Right lobe of liver (tissue), 6 donors: ENCODE results near the gene CYP11A1. TPM values are rescaled to one million over a fixed set of nuclear protein-coding genes. Genes with fewer than 3 reads are reported as not detected.
A peak's percentile ranks its signal among the peaks of the same experiment; 100 is the strongest.
"Not testable (repeated sequence)": the region's sequence is repeated elsewhere in the genome, so short reads cannot be mapped to it uniquely, and the experiment has no call there.

Experiments used
- ATAC-seq, 4 donors: fragments of 200-7000 bp; cut with Tn5 transposase; one replicate each; pipeline ENCODE4 v1.9.1; 2020; ENCODE audit warnings: mild to moderate bottlenecking in 4 of 4, moderate library complexity in 4 of 4
- DNase-seq, 3 donors: peaks; one replicate each; pipeline ENCODE4 v3.0.0-alpha.2; 2020
- H3K27ac ChIP-seq, 3 donors: fragments of 200-600 bp; one replicate each; pipeline ENCODE4 v1.8.0; 2022
- H3K27me3 ChIP-seq, 2 donors: fragments of 200-600 bp; one replicate each; pipeline ENCODE4 v1.8.0; 2022
- H3K36me3 ChIP-seq, 4 donors: fragments of 200-600 bp; sonication (generic) in 1 of 4; one replicate each; pipeline versions ENCODE4 v1.5.1 to v1.8.0; 2017 to 2022; ENCODE audit warnings: control low read depth in 1 of 4
- H3K4me1 ChIP-seq, 4 donors: fragments of 200-600 bp; sonication (generic) in 1 of 4; one replicate each; pipeline versions ENCODE4 v1.5.1 to v1.8.0; 2017 to 2022; ENCODE audit warnings: control low read depth in 1 of 4
- H3K4me3 ChIP-seq, 3 donors: fragments of 200-600 bp; one replicate each; pipeline ENCODE4 v1.8.0; 2022
- H3K9me3 ChIP-seq, 4 donors: fragments of 200-600 bp; sonication (generic) in 1 of 4; one replicate each; pipeline versions ENCODE4 v1.5.1 to v1.8.0; 2017 to 2022; ENCODE audit warnings: control low read depth in 1 of 4
- CTCF ChIP-seq, 4 donors: fragments of 200-600 bp in 3 of 4; fragments of 450-650 bp in 1 of 4; IDR thresholded peaks; one replicate each; pipeline versions ENCODE4 v1.5.1 to v1.8.0; 2016 to 2022; ENCODE audit warnings: antibody characterized with exemption in 4 of 4, mild to moderate bottlenecking in 2 of 4
- POLR2A ChIP-seq: fragments of 450-650 bp; IDR thresholded peaks from one replicate; pipeline ENCODE4 v1.6.1; 2017; ENCODE audit warnings: antibody characterized with exemption, mild to moderate bottlenecking
- WGBS: methylation state at CpG from one replicate; pipeline ENCODE4 v1.1.6; 2018; ENCODE audit warnings: low coverage, low lambda C conversion rate; ENCODE audit not compliant: insufficient coverage; ENCODE audit errors: missing lambda C conversion rate; 5-methylcytosine and 5-hydroxymethylcytosine counted together
- intact Hi-C, 2 donors: fragments of 100-400 bp; cut with DNase I; formaldehyde crosslinking; loops; one replicate each; pipeline versions ENCODE4 v1.11.2 to v1.14.1; 2022
- total RNA-seq, 6 experiments: library from RNA; depleted of rRNA in 2 of 6; stranded (reverse); fragments of >200 nt in 2 of 6; fragmentation: NEBNext Ultra II Directional in 3 of 6; extraction: Animal tissue kit (Norgen Biotek cat#: 25700) in 3 of 6; gene quantifications; one replicate each; pipeline versions ENCODE4 v1.1.0 to v1.2.4, GENCODE V29; 2016 to 2023
- donor health status: DM: no; HTN: yes; CAD: no.
- donor health status: DM: no; HTN: no; CAD: no.
- donor health status: DM: no; HTN: no; CAD: no.
- donor health status: DM: no; HTN: yes; CAD: no.
- donor health status: DM: no; HTN: yes; CAD: no.

The CYP11A1 gene
- total RNA-seq, 6 experiments from 2014 or later, result 2.5 to 6.4 (median 2.8) TPM

- H3K9me3 ChIP-seq, result no peaks in the 10 kb centered on the region
- peak overlapping the region in 2 of 3 donors; percentile 24 to 43 for H3K27ac ChIP-seq
- no peaks in the 10 kb centered on the region for H3K36me3 ChIP-seq
- TF ChIP-seq POLR2A (peak; percentile 28), CTCF (IDR thresholded peaks at IDR 0.05) (no peak)
- no peaks in the 10 kb centered on the region for H3K27me3 ChIP-seq
- intact Hi-C loops, result no loop called here
- H3K4me1 ChIP-seq, result no peaks in the 10 kb centered on the region
- H3K4me3 ChIP-seq, result peak overlapping the region; percentile 67 to 76 (median 70)
- DNase-seq (peak in 2 of 3 donors; percentile 63 to 66), ATAC-seq (peak; percentile 82 to 91 (median 88))
- whole genome bisulfite sequencing, result 3% methylated on average over 21 of the region's 75 CpGs
Observed at GRCh38 chr15:74365598-74366445, 1.6 kb downstream of the CYP11A1 start.

GRCh38 chr15:74364936-74365597, 2.4 kb downstream of the CYP11A1 start:
- TF ChIP-seq CTCF (IDR thresholded peaks at IDR 0.05) (no peak), POLR2A (no peak)
- ATAC-seq (no peak), DNase-seq (no peak)
- 86% methylated on average over 3 of the region's 12 CpGs for WGBS
- Histone ChIP-seq H3K4me1 (no peaks in the 10 kb centered on the region), H3K27me3 (no peaks in the 10 kb centered on the region), H3K4me3 (peak overlapping the region; percentile 67 to 76 (median 70)), H3K9me3 (no peaks in the 10 kb centered on the region), H3K36me3 (no peaks in the 10 kb centered on the region), H3K27ac (no peak overlapping the region)
- intact Hi-C loops, result no loop called here

GRCh38 chr15:74362482-74362881, 5.0 kb downstream of the CYP11A1 start:
- H3K4me1 ChIP-seq, result no peaks in the 10 kb centered on the region
- H3K27me3 ChIP-seq, result no peaks in the 10 kb centered on the region
- H3K4me3 ChIP-seq, result no peak overlapping the region
- DNase-seq (no peak), ATAC-seq (no peak)
- 61% methylated on average over 1 of the region's 1 CpG for WGBS
- H3K27ac ChIP-seq, result no peak overlapping the region
- intact Hi-C loops, result no loop called here
- TF ChIP-seq CTCF (IDR thresholded peaks at IDR 0.05) (no peak), POLR2A (no peak)
- H3K36me3 ChIP-seq, result no peaks in the 10 kb centered on the region
- no peaks in the 10 kb centered on the region for H3K9me3 ChIP-seq

GRCh38 chr15:74360855-74361254, 6.6 kb downstream of the CYP11A1 start:
- H3K9me3 ChIP-seq, H3K27me3 ChIP-seq, DNase-seq, H3K4me3 ChIP-seq, H3K27ac ChIP-seq, H3K4me1 ChIP-seq, H3K36me3 ChIP-seq, ATAC-seq, intact Hi-C loops: not testable (repeated sequence)
- 13% methylated on average over 1 of the region's 1 CpG for WGBS

GRCh38 chr15:74359376-74359775, 8.1 kb downstream of the CYP11A1 start:
- DNase-seq, H3K9me3 ChIP-seq, H3K4me1 ChIP-seq, H3K4me3 ChIP-seq, intact Hi-C loops, H3K27me3 ChIP-seq, H3K36me3 ChIP-seq, H3K27ac ChIP-seq, ATAC-seq: not testable (repeated sequence)
- WGBS, result 77% methylated on average over 5 of the region's 6 CpGs

- H3K9me3 ChIP-seq, H3K4me1 ChIP-seq, intact Hi-C loops, H3K4me3 ChIP-seq, H3K36me3 ChIP-seq, DNase-seq, ATAC-seq, H3K27me3 ChIP-seq, H3K27ac ChIP-seq: not testable (repeated sequence)
- WGBS, result 82% methylated on average over 7 of the region's 7 CpGs
Observed at GRCh38 chr15:74357514-74357913, 9.9 kb downstream of the CYP11A1 start.

- WGBS, result 64% methylated on average over 3 of the region's 6 CpGs
- ATAC-seq, intact Hi-C loops, H3K27ac ChIP-seq, H3K4me3 ChIP-seq, H3K4me1 ChIP-seq, H3K36me3 ChIP-seq, DNase-seq, H3K9me3 ChIP-seq, H3K27me3 ChIP-seq: not testable (repeated sequence)
Observed at GRCh38 chr15:74356050-74356449, 11.4 kb downstream of the CYP11A1 start.

- H3K27me3 ChIP-seq, intact Hi-C loops, H3K4me1 ChIP-seq, H3K9me3 ChIP-seq, H3K36me3 ChIP-seq, H3K4me3 ChIP-seq, DNase-seq, H3K27ac ChIP-seq, ATAC-seq: not testable (repeated sequence)
- 72% methylated on average over 2 of the region's 2 CpGs for WGBS
Observed at GRCh38 chr15:74353992-74354391, 13.5 kb downstream of the CYP11A1 start.
